H9 (cell line): ENCODE measurements around the gene AR. TPM values are rescaled to one million over a fixed set of nuclear protein-coding genes. Genes with fewer than 3 reads are reported as not detected.

Source experiments
- DNase-seq: peaks from one replicate; pipeline ENCODE4 v3.0.0-alpha.2; 2017
- H2AFZ ChIP-seq: one replicate; pipeline ENCODE4 v1.6.1; 2013; ENCODE audit warnings: mild to moderate bottlenecking, low read length, control low read depth, moderate library complexity
- H2AK5ac ChIP-seq: 2 replicates; pipeline ENCODE4 v1.6.1; 2013; ENCODE audit warnings: low read length, control low read depth, mixed read lengths; ENCODE audit not compliant: insufficient read length
- H2BK120ac ChIP-seq: one replicate; pipeline ENCODE4 v1.6.1; 2013; ENCODE audit warnings: low read depth, mild to moderate bottlenecking, low read length, control low read depth, inconsistent platforms; ENCODE audit not compliant: poor library complexity, severe bottlenecking
- H2BK12ac ChIP-seq: 2 replicates; pipeline ENCODE4 v1.6.1; 2013; ENCODE audit warnings: low read length, control low read depth, mixed read lengths, low read depth; ENCODE audit not compliant: insufficient read length
- H2BK15ac ChIP-seq: 2 replicates; pipeline ENCODE4 v1.6.1; 2013; ENCODE audit warnings: low read depth, low read length, control low read depth
- H2BK20ac ChIP-seq: one replicate; pipeline ENCODE4 v1.6.1; 2013; ENCODE audit warnings: low read depth, mild to moderate bottlenecking, low read length, control low read depth, inconsistent platforms; ENCODE audit not compliant: poor library complexity, severe bottlenecking
- H2BK5ac ChIP-seq: 2 replicates; pipeline ENCODE4 v1.6.1; 2013; ENCODE audit warnings: low read length, control low read depth, mixed read lengths; ENCODE audit not compliant: insufficient read length
- H3K14ac ChIP-seq: 2 replicates; pipeline ENCODE4 v1.6.1; 2013; ENCODE audit warnings: low read length, control low read depth; ENCODE audit not compliant: insufficient read depth
- H3K18ac ChIP-seq: 2 replicates; pipeline ENCODE4 v1.6.1; 2013; ENCODE audit warnings: low read depth, mild to moderate bottlenecking, mixed read lengths, low read length, control low read depth; ENCODE audit not compliant: insufficient read length
- H3K23ac ChIP-seq: 2 replicates; pipeline ENCODE4 v1.6.1; 2013; ENCODE audit warnings: low read length, control low read depth, mixed read lengths, low read depth; ENCODE audit not compliant: insufficient read length
- H3K23me2 ChIP-seq: 2 replicates; pipeline ENCODE4 v1.6.1; 2013; ENCODE audit warnings: low read depth, mild to moderate bottlenecking, mixed read lengths, low read length, control low read depth; ENCODE audit not compliant: insufficient read length, poor library complexity, severe bottlenecking
- H3K27ac ChIP-seq: 2 replicates; pipeline ENCODE4 v1.5.1; 2013; ENCODE audit warnings: low read length, control low read depth, mixed read lengths, low read depth; ENCODE audit not compliant: insufficient read length
- H3K27me3 ChIP-seq: 2 replicates; pipeline ENCODE4 v1.6.1; 2013; ENCODE audit warnings: low read length, control low read depth, inconsistent platforms; ENCODE audit not compliant: insufficient read depth
- H3K4ac ChIP-seq: 2 replicates; pipeline ENCODE4 v1.6.1; 2013; ENCODE audit warnings: low read depth, mild to moderate bottlenecking, control low read depth, inconsistent platforms, low read length, moderate library complexity
- H3K4me1 ChIP-seq: 2 replicates; pipeline ENCODE4 v1.6.1; 2013; ENCODE audit warnings: low read length, control low read depth, inconsistent platforms; ENCODE audit not compliant: insufficient read depth
- H3K4me2 ChIP-seq: 2 replicates; pipeline ENCODE4 v1.6.1; 2013; ENCODE audit warnings: low read length, control low read depth, mixed read lengths; ENCODE audit not compliant: insufficient read length, insufficient read depth
- H3K56ac ChIP-seq: 2 replicates; pipeline ENCODE4 v1.6.1; 2013; ENCODE audit warnings: low read depth, mild to moderate bottlenecking, mixed read lengths, low read length, control low read depth; ENCODE audit not compliant: insufficient read length
- H3K79me1 ChIP-seq: 2 replicates; pipeline ENCODE4 v1.6.1; 2013; ENCODE audit warnings: low read depth, mild to moderate bottlenecking, moderate library complexity, low read length, control low read depth, inconsistent platforms; ENCODE audit not compliant: insufficient read depth, poor library complexity, severe bottlenecking
- H3K79me2 ChIP-seq: 2 replicates; pipeline ENCODE4 v1.6.1; 2013; ENCODE audit warnings: low read length, control low read depth, inconsistent platforms; ENCODE audit not compliant: insufficient read depth
- H3K9ac ChIP-seq: 2 replicates; pipeline ENCODE4 v1.6.1; 2013; ENCODE audit warnings: low read length, control low read depth, mixed read lengths; ENCODE audit not compliant: insufficient read length; ENCODE audit errors: extremely low read depth
- H3K9me3 ChIP-seq: one replicate; pipeline ENCODE4 v1.6.1; 2013; ENCODE audit warnings: low read depth, low read length, inconsistent platforms; ENCODE audit not compliant: control insufficient read depth
- H3T11ph ChIP-seq: one replicate; pipeline ENCODE4 v1.6.1; 2013; ENCODE audit warnings: mild to moderate bottlenecking, low read length, control low read depth, inconsistent platforms
- H4K20me1 ChIP-seq: one replicate; pipeline ENCODE4 v1.6.1; 2013; ENCODE audit not compliant: control insufficient read depth, insufficient read length, insufficient read depth
- H4K5ac ChIP-seq: 2 replicates; pipeline ENCODE4 v1.6.1; 2013; ENCODE audit warnings: low read depth, mild to moderate bottlenecking, mixed read lengths, low read length, control low read depth; ENCODE audit not compliant: insufficient read length
- H4K8ac ChIP-seq: replicated peaks from 2 replicates; pipeline ENCODE4 v1.6.1; 2013; ENCODE audit warnings: low read length, control low read depth, mixed read lengths, low read depth; ENCODE audit not compliant: insufficient read length
- H4K91ac ChIP-seq: 2 replicates; pipeline ENCODE4 v1.6.1; 2013; ENCODE audit warnings: low read depth, mild to moderate bottlenecking, moderate library complexity, mixed read lengths, low read length, control low read depth; ENCODE audit not compliant: insufficient read length
- H3K27ac Mint-ChIP-seq, 3 experiments: 2 replicates in 2 of 3; 3 replicates in 1 of 3; pipeline ENCODE4 v1.8.0; 2020 to 2021; ENCODE audit warnings: mixed read lengths in 3 of 3, mild to moderate bottlenecking in 1 of 3, moderate library complexity in 1 of 3
- H3K27me3 Mint-ChIP-seq: 2 replicates; pipeline ENCODE4 v1.8.0; 2021; ENCODE audit warnings: low read depth, mild to moderate bottlenecking, moderate library complexity, mixed read lengths
- H3K36me3 Mint-ChIP-seq, 3 experiments: 2 replicates in 2 of 3; 3 replicates in 1 of 3; pipeline ENCODE4 v1.8.0; 2020 to 2021; ENCODE audit warnings: low read depth in 3 of 3, mixed read lengths in 3 of 3; ENCODE audit not compliant: insufficient read depth in 1 of 3
- H3K4me1 Mint-ChIP-seq, 2 experiments: 2 replicates each; pipeline ENCODE4 v1.8.0; 2020; ENCODE audit warnings: mixed read lengths in 2 of 2
- H3K4me3 Mint-ChIP-seq, 2 experiments: 2 replicates in 1 of 2; 3 replicates in 1 of 2; pipeline ENCODE4 v1.8.0; 2020 to 2021; ENCODE audit warnings: mild to moderate bottlenecking in 2 of 2, mixed read lengths in 2 of 2, moderate library complexity in 1 of 2
- H3K9me3 Mint-ChIP-seq, 2 experiments: 2 replicates in 1 of 2; 3 replicates in 1 of 2; pipeline ENCODE4 v1.8.0; 2020; ENCODE audit warnings: mild to moderate bottlenecking in 2 of 2, mixed read lengths in 2 of 2, moderate library complexity in 1 of 2
- CTCF ChIP-seq: fragments of 200-600 bp; sonication (generic); conservative IDR thresholded peaks from 3 replicates; pipeline ENCODE4 v1.8.0; 2021; ENCODE audit warnings: antibody characterized with exemption, mild to moderate bottlenecking
- WGBS: extraction: QIAGEN DNeasy Blood & Tissue Kit; methylation state at CpG from one replicate; pipeline ENCODE4 v1.1.7; 2013; ENCODE audit warnings: missing lambda C conversion rate, low lambda C conversion rate, mixed read lengths; ENCODE audit not compliant: insufficient read length; ENCODE audit errors: extremely low coverage; 5-methylcytosine and 5-hydroxymethylcytosine counted together
- total RNA-seq: library from RNA; stranded (reverse); gene quantifications from 2 replicates; pipeline ENCODE4 v1.2.1, GENCODE V29; 2021

Gene AR
- total RNA-seq, 1 experiment from 2014 or later, result 3.5 TPM

DNA sequence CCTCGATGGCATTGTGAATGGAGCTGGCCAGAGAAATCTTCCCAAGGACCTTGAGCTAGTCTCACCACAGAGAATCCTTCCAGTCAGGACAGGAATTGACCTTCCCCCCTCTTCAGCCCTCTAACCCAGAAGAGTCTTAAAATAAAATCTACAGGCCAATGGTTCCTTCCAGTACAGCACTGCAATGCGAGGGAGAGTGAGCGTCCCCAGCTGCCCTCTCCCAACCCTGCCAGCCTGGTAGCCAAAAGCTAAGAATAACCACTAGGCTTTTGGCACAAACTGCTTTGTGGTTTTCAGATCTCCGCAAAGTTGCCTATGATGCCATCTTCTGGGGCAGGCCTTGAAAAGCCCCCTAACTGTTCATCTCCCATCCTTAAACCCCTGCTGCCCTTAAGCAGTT lies 175.1 kb downstream of the AR start:
- Histone ChIP-seq H2BK120ac (no peak overlapping the region), H3K4ac (no peak overlapping the region), H3K79me2 (no peaks in the 10 kb centered on the region), H2AFZ (no peak overlapping the region), H3K23ac (no peak overlapping the region), H3K56ac (no peak overlapping the region), H3K4me1 (no peaks in the 10 kb centered on the region), H4K8ac (no peak overlapping the region), H2BK15ac (no peak overlapping the region), H3K14ac (no peak overlapping the region), H3K18ac (no peak overlapping the region), H4K5ac (no peak overlapping the region), H2BK12ac (no peak overlapping the region), H3T11ph (no peak overlapping the region), H3K23me2 (no peaks in the 10 kb centered on the region), H4K91ac (no peak overlapping the region), H3K27me3 (no peaks in the 10 kb centered on the region), H3K27ac (no peak overlapping the region), H4K20me1 (no peaks in the 10 kb centered on the region), H3K4me2 (no peak overlapping the region), H3K9me3 (peaks cover 59% of the 10 kb centered on the region), H2AK5ac (no peak overlapping the region), H2BK20ac (no peak overlapping the region), H3K79me1 (no peaks in the 10 kb centered on the region), H2BK5ac (no peak overlapping the region), H3K9ac (no peak overlapping the region)
- no peak for DNase-seq
- Mint-ChIP-seq H3K27ac (no peak overlapping the region), H3K36me3 (peaks cover 28 to 34% (median 29%) of the 10 kb centered on the region in 3 experiments), H3K4me1 (no peaks in the 10 kb centered on the region), H3K27me3 (no peaks in the 10 kb centered on the region; the same call in 1 of the 2 replicates), H3K9me3 (peaks cover 89 to 91% of the 10 kb centered on the region in 2 experiments), H3K4me3 (no peak overlapping the region)
- no CpG with 5 or more reads among the region's 4 CpGs for WGBS
- no peak for TF ChIP-seq CTCF
